GM12872 (cell line): ENCODE measurements around the gene YRDC.

ENCODE experiments used
- CTCF ChIP-seq: IDR thresholded peaks from 3 replicates; pipeline ENCODE4 v1.5.1; 2011; ENCODE audit warnings: low read depth, mild to moderate bottlenecking, low read length, moderate library complexity; ENCODE audit not compliant: insufficient read depth

The YRDC gene

GRCh38 chr1:37846647-37847339, 38.8 kb upstream of the YRDC start:
- TF ChIP-seq CTCF: no peak

DNA sequence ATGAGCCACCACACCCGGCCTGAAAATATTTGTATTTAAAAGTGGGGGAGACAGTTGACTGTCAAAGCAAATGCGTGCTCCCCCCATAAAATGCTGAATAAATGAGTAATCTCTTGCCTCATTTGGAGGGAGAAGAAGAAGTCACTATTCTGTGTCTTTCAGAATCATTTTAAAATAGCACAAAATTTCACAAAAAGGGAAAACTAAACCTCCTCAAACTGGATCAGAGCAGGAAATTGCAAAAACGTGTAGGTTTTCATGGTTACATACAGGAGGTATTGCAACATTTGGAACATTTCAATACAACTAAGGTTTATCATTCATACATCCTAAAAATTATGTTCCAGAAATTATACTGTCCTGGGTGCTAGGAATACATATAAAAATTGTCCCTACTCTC, 37.8 kb upstream of the YRDC start:
- TF ChIP-seq CTCF: no peak

- TF ChIP-seq CTCF: no peak
Measured at GRCh38 chr1:37845049-37845646, 37.1 kb upstream of the YRDC start.

DNA sequence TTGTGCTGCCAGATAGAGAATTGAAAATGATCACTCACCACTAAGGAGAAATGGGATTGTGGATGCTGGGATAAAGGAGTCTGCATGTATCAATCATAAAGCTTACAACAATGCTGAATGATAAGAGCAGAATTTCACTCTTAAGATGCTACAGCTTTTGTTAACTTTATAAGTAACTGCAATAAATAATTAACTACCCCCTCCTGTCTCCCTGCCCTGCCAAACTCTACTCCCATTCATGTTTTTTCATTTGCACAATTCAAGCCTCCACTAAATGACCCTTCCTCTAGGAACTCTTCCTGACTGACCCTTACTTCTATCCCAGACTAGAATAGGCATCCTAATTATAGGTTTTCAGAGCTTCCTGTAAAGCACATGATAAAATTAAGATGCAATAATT, 36.5 kb upstream of the YRDC start:
- TF ChIP-seq CTCF: no peak

- no peak for TF ChIP-seq CTCF
Measured at GRCh38 chr1:37841652-37842051, 33.6 kb upstream of the YRDC start.

- no peak for TF ChIP-seq CTCF
Measured at GRCh38 chr1:37840711-37841110, 32.7 kb upstream of the YRDC start.

GRCh38 chr1:37839676-37840075, 31.7 kb upstream of the YRDC start:
- no peak for TF ChIP-seq CTCF
